Measurements from ENCODE around the gene CDYL2.

DNA sequence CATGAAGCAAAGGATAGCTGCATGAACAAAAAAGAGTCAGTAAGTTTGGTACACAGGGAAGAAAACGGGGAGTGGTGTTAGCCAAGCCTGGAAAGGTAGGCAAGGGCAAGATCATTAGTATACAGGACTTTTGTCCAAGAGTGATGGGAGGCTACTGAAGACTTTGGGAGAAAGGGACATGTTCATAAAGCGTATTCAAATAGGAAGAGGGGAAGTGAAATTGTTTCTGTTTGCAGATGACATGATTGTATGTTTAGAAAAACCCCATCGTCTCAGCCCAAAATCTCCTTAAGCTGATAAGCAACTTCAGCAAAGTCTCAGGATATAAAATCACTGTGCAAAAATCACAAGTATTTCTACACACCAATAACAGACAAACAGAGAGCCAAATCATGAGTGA is 19.4 kb downstream of the CDYL2 start:
- TF ChIP-seq, protein P1, sequence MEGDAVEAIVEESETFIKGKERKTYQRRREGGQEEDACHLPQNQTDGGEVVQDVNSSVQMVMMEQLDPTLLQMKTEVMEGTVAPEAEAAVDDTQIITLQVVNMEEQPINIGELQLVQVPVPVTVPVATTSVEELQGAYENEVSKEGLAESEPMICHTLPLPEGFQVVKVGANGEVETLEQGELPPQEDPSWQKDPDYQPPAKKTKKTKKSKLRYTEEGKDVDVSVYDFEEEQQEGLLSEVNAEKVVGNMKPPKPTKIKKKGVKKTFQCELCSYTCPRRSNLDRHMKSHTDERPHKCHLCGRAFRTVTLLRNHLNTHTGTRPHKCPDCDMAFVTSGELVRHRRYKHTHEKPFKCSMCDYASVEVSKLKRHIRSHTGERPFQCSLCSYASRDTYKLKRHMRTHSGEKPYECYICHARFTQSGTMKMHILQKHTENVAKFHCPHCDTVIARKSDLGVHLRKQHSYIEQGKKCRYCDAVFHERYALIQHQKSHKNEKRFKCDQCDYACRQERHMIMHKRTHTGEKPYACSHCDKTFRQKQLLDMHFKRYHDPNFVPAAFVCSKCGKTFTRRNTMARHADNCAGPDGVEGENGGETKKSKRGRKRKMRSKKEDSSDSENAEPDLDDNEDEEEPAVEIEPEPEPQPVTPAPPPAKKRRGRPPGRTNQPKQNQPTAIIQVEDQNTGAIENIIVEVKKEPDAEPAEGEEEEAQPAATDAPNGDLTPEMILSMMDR (IDR thresholded peaks at IDR 0.05; ENCODE audit: poor library complexity, severe bottlenecking), result no peak
- no peak for TF ChIP-seq EZH2 (IDR thresholded peaks at IDR 0.05; ENCODE audit: borderline replicate concordance, insufficient read depth, low read length, poor library complexity, severe bottlenecking)
- TF ChIP-seq, protein P2, sequence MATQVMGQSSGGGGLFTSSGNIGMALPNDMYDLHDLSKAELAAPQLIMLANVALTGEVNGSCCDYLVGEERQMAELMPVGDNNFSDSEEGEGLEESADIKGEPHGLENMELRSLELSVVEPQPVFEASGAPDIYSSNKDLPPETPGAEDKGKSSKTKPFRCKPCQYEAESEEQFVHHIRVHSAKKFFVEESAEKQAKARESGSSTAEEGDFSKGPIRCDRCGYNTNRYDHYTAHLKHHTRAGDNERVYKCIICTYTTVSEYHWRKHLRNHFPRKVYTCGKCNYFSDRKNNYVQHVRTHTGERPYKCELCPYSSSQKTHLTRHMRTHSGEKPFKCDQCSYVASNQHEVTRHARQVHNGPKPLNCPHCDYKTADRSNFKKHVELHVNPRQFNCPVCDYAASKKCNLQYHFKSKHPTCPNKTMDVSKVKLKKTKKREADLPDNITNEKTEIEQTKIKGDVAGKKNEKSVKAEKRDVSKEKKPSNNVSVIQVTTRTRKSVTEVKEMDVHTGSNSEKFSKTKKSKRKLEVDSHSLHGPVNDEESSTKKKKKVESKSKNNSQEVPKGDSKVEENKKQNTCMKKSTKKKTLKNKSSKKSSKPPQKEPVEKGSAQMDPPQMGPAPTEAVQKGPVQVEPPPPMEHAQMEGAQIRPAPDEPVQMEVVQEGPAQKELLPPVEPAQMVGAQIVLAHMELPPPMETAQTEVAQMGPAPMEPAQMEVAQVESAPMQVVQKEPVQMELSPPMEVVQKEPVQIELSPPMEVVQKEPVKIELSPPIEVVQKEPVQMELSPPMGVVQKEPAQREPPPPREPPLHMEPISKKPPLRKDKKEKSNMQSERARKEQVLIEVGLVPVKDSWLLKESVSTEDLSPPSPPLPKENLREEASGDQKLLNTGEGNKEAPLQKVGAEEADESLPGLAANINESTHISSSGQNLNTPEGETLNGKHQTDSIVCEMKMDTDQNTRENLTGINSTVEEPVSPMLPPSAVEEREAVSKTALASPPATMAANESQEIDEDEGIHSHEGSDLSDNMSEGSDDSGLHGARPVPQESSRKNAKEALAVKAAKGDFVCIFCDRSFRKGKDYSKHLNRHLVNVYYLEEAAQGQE (IDR thresholded peaks at IDR 0.05; ENCODE audit: borderline replicate concordance), result no peak
- TF ChIP-seq EP300 (conservative IDR thresholded peaks at IDR 0.05; ENCODE audit: poor library complexity, severe bottlenecking), result no peak
- no peak for TF ChIP-seq RAD21 (conservative IDR thresholded peaks at IDR 0.05)
- TF ChIP-seq POLR2AphosphoS5 (IDR thresholded peaks at IDR 0.05), result no peak
- no peak for TF ChIP-seq TAF1 (IDR thresholded peaks at IDR 0.05; ENCODE audit: low read depth)
- TF ChIP-seq SMC3 (conservative IDR thresholded peaks at IDR 0.05; ENCODE audit: poor library complexity), result no peak
- no peak for TF ChIP-seq MXI1 (conservative IDR thresholded peaks at IDR 0.05; ENCODE audit: poor library complexity, severe bottlenecking)
